Stimulated activated naive CD8-positive, alpha-beta T cell treated with anti-CD3 and anti-CD28 coated beads, Interleukin-15, Interleukin-2, amounts not matched to agents 100 ng/mL and 50 ng/mL, for 24 hours (primary cell): ENCODE data around the gene FAF1.

Experiments
- H3K27ac Mint-ChIP-seq: one replicate; pipeline ENCODE4 v1.8.0; 2021; ENCODE audit warnings: mild to moderate bottlenecking, mixed read lengths
- H3K27me3 Mint-ChIP-seq: one replicate; pipeline ENCODE4 v1.8.0; 2021; ENCODE audit warnings: mixed read lengths
- H3K36me3 Mint-ChIP-seq: one replicate; pipeline ENCODE4 v1.8.0; 2021; ENCODE audit warnings: low read depth, mixed read lengths
- H3K4me1 Mint-ChIP-seq: one replicate; pipeline ENCODE4 v1.8.0; 2021; ENCODE audit warnings: low read depth, mixed read lengths
- H3K4me3 Mint-ChIP-seq: one replicate; pipeline ENCODE4 v1.8.0; 2021; ENCODE audit warnings: mild to moderate bottlenecking, mixed read lengths
- H3K9me3 Mint-ChIP-seq: one replicate; pipeline ENCODE4 v1.8.0; 2021; ENCODE audit warnings: mixed read lengths

FAF1 gene

GRCh38 chr1:50983219-50983802, 23.2 kb upstream of the FAF1 start:
- H3K27me3 Mint-ChIP-seq: peaks cover 20% of the 10 kb centered on the region
- peaks cover 12% of the 10 kb centered on the region for H3K4me1 Mint-ChIP-seq
- H3K36me3 Mint-ChIP-seq: no peaks in the 10 kb centered on the region

GRCh38 chr1:50982611-50983010, 22.5 kb upstream of the FAF1 start:
- H3K27me3 Mint-ChIP-seq: peaks cover 21% of the 10 kb centered on the region
- H3K27ac Mint-ChIP-seq: no peak overlapping the region
- no peak overlapping the region for H3K4me3 Mint-ChIP-seq
- H3K4me1 Mint-ChIP-seq: peaks cover 13% of the 10 kb centered on the region
- no peaks in the 10 kb centered on the region for H3K9me3 Mint-ChIP-seq
- no peaks in the 10 kb centered on the region for H3K36me3 Mint-ChIP-seq

More at GRCh38 chr1:50983219-50983802, 23.2 kb upstream of the FAF1 start:
- no peak overlapping the region for H3K4me3 Mint-ChIP-seq
- H3K27ac Mint-ChIP-seq: no peak overlapping the region
- no peaks in the 10 kb centered on the region for H3K9me3 Mint-ChIP-seq

- H3K27ac Mint-ChIP-seq: no peak overlapping the region
- H3K4me3 Mint-ChIP-seq: no peak overlapping the region
- no peaks in the 10 kb centered on the region for H3K9me3 Mint-ChIP-seq
- H3K36me3 Mint-ChIP-seq: no peaks in the 10 kb centered on the region
- peaks cover 15% of the 10 kb centered on the region for H3K4me1 Mint-ChIP-seq
- H3K27me3 Mint-ChIP-seq: peaks cover 23% of the 10 kb centered on the region
These were observed 21.7 kb upstream of the FAF1 start for GRCh38 chr1:50981741-50982140.

GRCh38 chr1:50980505-50980904, 20.4 kb upstream of the FAF1 start:
- Mint-ChIP-seq H3K4me1 (peaks cover 23% of the 10 kb centered on the region), H3K27ac (no peak overlapping the region), H3K27me3 (peaks cover 32% of the 10 kb centered on the region), H3K4me3 (no peak overlapping the region), H3K36me3 (peaks cover under 1% of the 10 kb centered on the region), H3K9me3 (no peaks in the 10 kb centered on the region)

GRCh38 chr1:50979937-50980336, 19.9 kb upstream of the FAF1 start:
- no peak overlapping the region for H3K4me3 Mint-ChIP-seq
- H3K27me3 Mint-ChIP-seq: peaks cover 33% of the 10 kb centered on the region
- H3K36me3 Mint-ChIP-seq: peaks cover 3% of the 10 kb centered on the region
- peaks cover 23% of the 10 kb centered on the region for H3K4me1 Mint-ChIP-seq
- H3K27ac Mint-ChIP-seq: no peak overlapping the region
- H3K9me3 Mint-ChIP-seq: no peaks in the 10 kb centered on the region

- H3K4me3 Mint-ChIP-seq: peak overlapping the region; percentile 81
- peaks cover 10% of the 10 kb centered on the region for H3K36me3 Mint-ChIP-seq
- peaks cover 23% of the 10 kb centered on the region for H3K4me1 Mint-ChIP-seq
- no peaks in the 10 kb centered on the region for H3K9me3 Mint-ChIP-seq
- peak overlapping the region; percentile 82 for H3K27ac Mint-ChIP-seq
- H3K27me3 Mint-ChIP-seq: peaks cover 40% of the 10 kb centered on the region
These were observed 19.1 kb upstream of the FAF1 start for GRCh38 chr1:50978852-50979781.

- H3K4me1 Mint-ChIP-seq: peaks cover 23% of the 10 kb centered on the region
- peaks cover 47% of the 10 kb centered on the region for H3K27me3 Mint-ChIP-seq
- H3K9me3 Mint-ChIP-seq: no peaks in the 10 kb centered on the region
- peak overlapping the region; percentile 81 for H3K4me3 Mint-ChIP-seq
- H3K27ac Mint-ChIP-seq: peak overlapping the region; percentile 82
- H3K36me3 Mint-ChIP-seq: peaks cover 17% of the 10 kb centered on the region
These were observed 18.2 kb upstream of the FAF1 start for GRCh38 chr1:50978144-50978851.

GRCh38 chr1:50977575-50978143, 17.6 kb upstream of the FAF1 start:
- Mint-ChIP-seq H3K4me1 (peaks cover 23% of the 10 kb centered on the region), H3K9me3 (no peaks in the 10 kb centered on the region), H3K27ac (no peak overlapping the region), H3K4me3 (peak overlapping the region; percentile 81), H3K27me3 (peaks cover 47% of the 10 kb centered on the region), H3K36me3 (peaks cover 17% of the 10 kb centered on the region)

GRCh38 chr1:50976890-50977574, 17.0 kb upstream of the FAF1 start:
- H3K27ac Mint-ChIP-seq: peak overlapping the region; percentile 9
- H3K27me3 Mint-ChIP-seq: peaks cover 47% of the 10 kb centered on the region
- H3K9me3 Mint-ChIP-seq: no peaks in the 10 kb centered on the region

GRCh38 chr1:50976111-50976889, 16.2 kb upstream of the FAF1 start:
- Mint-ChIP-seq H3K27me3 (peaks cover 47% of the 10 kb centered on the region), H3K4me3 (peak overlapping the region; percentile 81), H3K36me3 (peaks cover 17% of the 10 kb centered on the region), H3K4me1 (peaks cover 29% of the 10 kb centered on the region), H3K27ac (peak overlapping the region; percentile 9), H3K9me3 (no peaks in the 10 kb centered on the region)

More at GRCh38 chr1:50976890-50977574, 17.0 kb upstream of the FAF1 start:
- H3K4me1 Mint-ChIP-seq: peaks cover 24% of the 10 kb centered on the region
- peaks cover 17% of the 10 kb centered on the region for H3K36me3 Mint-ChIP-seq
- peak overlapping the region; percentile 81 for H3K4me3 Mint-ChIP-seq

GRCh38 chr1:50975436-50975835, 15.4 kb upstream of the FAF1 start:
- Mint-ChIP-seq H3K36me3 (peaks cover 17% of the 10 kb centered on the region), H3K27me3 (peaks cover 49% of the 10 kb centered on the region), H3K9me3 (no peaks in the 10 kb centered on the region), H3K27ac (no peak overlapping the region), H3K4me1 (peaks cover 37% of the 10 kb centered on the region), H3K4me3 (no peak overlapping the region)

- peaks cover 42% of the 10 kb centered on the region for H3K4me1 Mint-ChIP-seq
- peaks cover 49% of the 10 kb centered on the region for H3K27me3 Mint-ChIP-seq
These were observed 14.5 kb upstream of the FAF1 start for GRCh38 chr1:50974618-50974935.

GRCh38 chr1:50973875-50974617, 14.0 kb upstream of the FAF1 start:
- H3K4me3 Mint-ChIP-seq: no peak overlapping the region
- H3K27me3 Mint-ChIP-seq: peaks cover 44% of the 10 kb centered on the region
- H3K36me3 Mint-ChIP-seq: peaks cover 17% of the 10 kb centered on the region
- peaks cover 37% of the 10 kb centered on the region for H3K4me1 Mint-ChIP-seq
- no peaks in the 10 kb centered on the region for H3K9me3 Mint-ChIP-seq
- no peak overlapping the region for H3K27ac Mint-ChIP-seq

More at GRCh38 chr1:50974618-50974935, 14.5 kb upstream of the FAF1 start:
- no peak overlapping the region for H3K4me3 Mint-ChIP-seq
- H3K27ac Mint-ChIP-seq: no peak overlapping the region
- H3K9me3 Mint-ChIP-seq: no peaks in the 10 kb centered on the region
- peaks cover 17% of the 10 kb centered on the region for H3K36me3 Mint-ChIP-seq
